AG20443 (cell line): ENCODE data around the gene CHFR.
"Not testable (repeated sequence)": the region's sequence is repeated elsewhere in the genome, so short reads cannot be mapped to it uniquely, and the experiment has no call there.

Source experiments
- DNase-seq: peaks from one replicate; pipeline ENCODE4 v3.0.0; 2012; ENCODE audit warnings: low spot score, mixed read lengths

The CHFR gene

GRCh38 chr12:132839558-132840235 lies 47.7 kb downstream of the CHFR start:
- DNase-seq = no peak

- DNase-seq = peak; percentile 18
Observed at GRCh38 chr12:132838410-132839080, 48.9 kb downstream of the CHFR start.

DNA sequence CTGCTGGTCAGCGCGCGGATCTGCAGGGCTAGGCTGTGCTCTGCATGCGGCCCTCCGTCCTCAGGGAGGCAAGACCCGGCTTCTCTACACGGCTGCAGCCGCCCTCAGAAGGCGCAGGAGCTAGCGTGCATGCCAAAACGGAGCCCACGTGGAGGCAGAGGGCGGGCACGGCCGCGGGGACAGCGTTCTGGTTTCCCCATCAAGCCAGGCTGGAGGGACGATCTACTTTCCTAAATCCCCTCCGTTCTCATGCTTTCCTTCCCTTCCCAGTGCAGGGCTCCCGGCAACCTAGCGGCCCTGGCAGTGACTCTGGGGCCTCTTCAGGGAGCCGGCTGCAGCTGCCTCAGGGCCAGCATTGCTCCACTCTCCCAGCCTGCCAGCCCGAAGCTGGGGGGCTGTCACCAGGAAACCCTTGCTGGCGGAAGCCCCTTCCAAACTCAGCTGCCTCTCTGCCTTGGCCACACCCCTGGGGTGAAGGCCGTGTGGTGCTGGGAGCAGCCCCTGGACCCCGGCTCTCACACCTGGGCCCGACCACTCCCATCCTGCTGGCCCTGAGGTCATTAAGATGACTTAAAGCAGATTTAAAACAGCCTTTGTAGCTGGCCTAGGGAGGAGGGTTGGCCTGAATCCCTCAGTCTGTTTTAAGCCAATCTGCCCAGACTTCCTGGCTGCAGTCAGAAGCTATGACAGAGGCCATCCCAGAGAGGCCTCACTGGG lies 49.6 kb downstream of the CHFR start:
- peak; percentile 55 for DNase-seq

- DNase-seq = no peak
Observed at GRCh38 chr12:132836795-132837331, 50.5 kb downstream of the CHFR start.

GRCh38 chr12:132836230-132836629 lies 51.2 kb downstream of the CHFR start:
- DNase-seq = not testable (repeated sequence)

- DNase-seq = no peak
Observed at GRCh38 chr12:132835076-132836025, 52.1 kb downstream of the CHFR start.

GRCh38 chr12:132834181-132834711 lies 53.2 kb downstream of the CHFR start:
- DNase-seq = no peak

- DNase-seq = no peak
Observed at GRCh38 chr12:132833341-132833740, 54.1 kb downstream of the CHFR start.

DNA sequence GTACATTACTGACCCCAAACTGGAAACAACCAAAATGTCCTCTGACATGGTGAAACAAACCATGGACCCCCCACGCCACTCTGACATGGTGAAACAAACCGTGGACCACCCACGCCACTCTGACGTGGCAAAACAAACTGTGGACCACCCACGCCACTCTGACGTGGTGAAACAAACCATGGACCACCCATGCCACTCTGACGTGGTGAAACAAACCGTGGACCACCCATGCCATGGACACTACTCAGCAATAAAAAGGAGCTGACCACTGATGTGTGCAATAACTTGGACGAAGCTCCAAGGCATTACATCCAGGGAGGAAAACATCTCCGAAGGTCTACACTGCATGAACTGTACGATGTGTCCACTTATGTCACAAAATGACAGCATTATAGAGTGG lies 55.6 kb downstream of the CHFR start:
- no peak for DNase-seq

DNA sequence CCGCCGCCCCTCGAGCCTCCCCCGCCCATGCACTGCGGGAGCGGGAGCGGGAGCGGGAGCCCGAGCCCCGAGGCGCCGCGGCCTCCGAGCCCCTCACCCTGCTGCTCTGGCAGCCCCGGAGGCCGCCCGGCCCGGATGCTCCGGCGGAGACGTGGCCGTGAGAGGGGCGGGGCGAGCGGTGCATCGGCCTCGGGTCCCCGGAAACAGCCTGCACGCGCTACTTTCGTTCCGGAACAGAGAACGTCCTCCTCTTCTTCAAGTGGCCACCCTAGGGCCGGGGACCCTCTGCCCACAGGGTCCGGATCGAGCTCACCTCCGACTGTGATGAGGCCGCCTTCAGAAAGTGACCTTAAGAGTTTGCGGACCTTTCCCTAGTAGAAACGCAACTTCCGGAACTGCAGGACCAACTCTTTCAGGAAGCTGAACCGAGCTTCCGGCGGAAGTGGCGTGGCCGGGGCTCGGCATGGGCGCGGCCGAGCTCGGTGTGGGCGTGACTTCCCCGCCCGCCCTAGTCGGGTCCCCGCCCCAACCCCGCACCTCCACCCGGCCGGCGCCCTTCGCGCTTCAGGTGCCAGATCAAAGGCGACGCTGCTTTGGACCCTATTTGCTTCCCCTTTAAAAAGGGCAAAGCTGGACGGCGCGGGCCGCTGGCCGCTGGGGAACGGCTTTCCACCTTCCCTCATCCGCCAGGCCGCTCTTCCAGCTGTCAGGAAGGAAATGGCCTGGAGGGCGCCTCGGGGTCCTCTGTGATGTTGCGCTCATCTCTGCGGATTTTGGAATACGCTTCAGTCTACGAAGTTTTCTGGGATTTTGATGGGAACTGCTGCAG lies 58.5 kb downstream of the CHFR start, which contains the start of gene GOLGA3:
Gene GOLGA3, minus strand, starts transcription at position 164 of the 829 bp plus-strand sequence. CDS start 6,741 bp downstream, outside the sequence.
- peak; percentile 99 for DNase-seq

DNA sequence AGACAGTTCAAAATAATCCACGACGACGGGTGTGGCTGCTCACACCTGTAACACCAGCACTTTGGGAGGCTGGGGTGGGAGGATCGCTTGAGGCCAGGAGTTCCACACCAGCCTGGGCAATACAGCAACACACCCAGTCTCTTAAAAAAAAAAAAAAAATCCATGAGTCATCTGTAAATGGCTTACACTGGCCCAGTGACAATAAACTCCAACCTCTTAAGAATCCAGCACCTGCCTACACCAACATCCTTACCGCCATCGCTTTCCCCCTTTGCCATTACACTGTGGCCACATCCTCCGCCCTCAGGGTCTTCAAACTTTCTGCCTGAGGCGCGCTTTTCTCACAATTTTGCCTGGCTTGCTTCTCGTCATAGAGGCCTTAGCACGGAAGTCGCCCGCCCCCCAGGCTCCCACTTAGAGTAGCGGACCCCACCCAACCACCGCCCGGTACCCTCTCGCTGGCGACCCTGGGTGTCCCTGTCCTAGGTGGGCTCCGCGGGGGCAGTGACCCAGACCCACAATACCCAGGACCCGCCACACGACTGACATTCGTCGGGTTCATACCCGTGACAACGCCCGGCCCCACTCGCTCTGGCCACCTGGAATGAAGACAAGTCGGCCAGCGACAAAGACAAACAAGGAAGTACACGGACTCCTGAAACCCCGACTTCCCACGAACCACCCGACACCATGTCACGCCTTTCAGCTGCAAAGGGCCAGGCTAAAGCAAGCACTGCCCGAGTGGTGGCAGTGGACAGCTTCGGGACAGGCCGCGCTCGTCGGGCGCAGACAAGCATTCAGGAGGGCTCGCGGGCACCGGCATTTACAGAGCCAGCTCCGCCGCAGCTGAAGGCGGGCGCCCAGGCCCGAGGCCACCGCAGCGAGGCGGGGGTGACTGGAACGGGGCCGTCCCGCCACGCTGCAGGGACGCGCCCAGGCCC lies 59.4 kb downstream of the CHFR start:
- DNase-seq = peak; percentile 65

DNA sequence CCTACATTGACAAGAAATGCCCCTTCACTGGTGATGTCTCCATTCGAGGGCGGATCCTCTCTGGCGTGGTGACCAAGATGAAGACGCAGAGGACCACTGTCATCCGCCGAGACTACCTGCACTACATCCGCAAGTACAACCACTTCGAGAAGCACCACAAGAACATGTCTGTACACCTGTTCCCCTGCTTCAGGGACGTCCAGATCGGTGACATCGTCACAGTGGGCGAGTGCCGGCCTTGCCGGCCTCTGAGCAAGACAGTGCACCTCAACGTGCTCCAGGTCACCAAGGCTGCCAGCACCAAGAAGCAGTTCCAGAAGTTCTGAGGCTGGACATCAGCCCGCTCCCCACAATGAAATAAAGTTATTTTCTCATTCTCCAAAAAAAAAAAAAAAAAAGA lies 61.5 kb downstream of the CHFR start:
- no peak for DNase-seq

- no peak for DNase-seq
Observed at GRCh38 chr12:132825089-132825488, 62.3 kb downstream of the CHFR start.

- no peak for DNase-seq
Observed at GRCh38 chr12:132824053-132824452, 63.4 kb downstream of the CHFR start.

GRCh38 chr12:132818562-132818961 lies 68.8 kb downstream of the CHFR start:
- DNase-seq = no peak

- no peak for DNase-seq
Observed at GRCh38 chr12:132814232-132814631, 73.2 kb downstream of the CHFR start.

DNA sequence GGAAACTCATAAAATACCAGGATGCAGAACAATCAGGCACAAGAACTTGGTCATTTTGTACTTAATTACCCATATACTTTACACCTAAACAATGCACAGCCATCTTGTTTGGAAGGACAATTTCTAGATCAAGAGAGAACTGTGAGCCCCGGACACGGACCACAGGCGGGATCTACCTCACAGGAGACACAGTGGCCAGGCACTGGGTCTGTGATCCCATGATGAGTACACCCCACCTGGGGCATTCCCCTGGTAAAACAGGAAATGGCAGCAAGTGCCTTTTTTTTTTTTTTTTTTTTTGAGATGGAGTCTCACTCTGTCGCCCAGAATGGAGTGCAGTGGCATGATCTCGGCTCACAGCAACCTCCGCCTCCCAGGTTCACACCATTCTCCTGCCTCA lies 74.0 kb downstream of the CHFR start:
- DNase-seq = no peak

- DNase-seq = no peak
Observed at GRCh38 chr12:132812631-132813305, 74.6 kb downstream of the CHFR start.

DNA sequence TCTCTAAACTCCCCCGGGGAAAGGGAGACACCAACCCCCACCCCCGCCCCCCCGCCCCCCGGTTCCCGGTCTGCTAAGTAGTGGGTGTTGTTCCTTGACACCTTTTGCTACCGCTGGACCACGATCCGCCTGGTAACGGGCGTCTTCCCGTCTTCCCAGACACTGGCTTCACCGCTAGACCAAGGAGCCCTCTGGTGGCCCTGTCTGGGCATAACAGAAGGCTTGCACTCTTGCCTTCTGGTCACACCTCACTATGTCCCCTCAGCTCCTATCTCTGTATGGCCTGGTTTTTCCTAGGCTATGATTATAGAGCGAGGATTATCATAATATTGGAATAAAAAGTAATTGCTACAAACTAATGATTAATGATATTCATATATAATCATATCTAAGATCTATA lies 78.0 kb downstream of the CHFR start:
- DNase-seq = not testable (repeated sequence)
